Neuronal stem cell (in vitro differentiated cells): Measurements from ENCODE around the gene TDRD9. TPM values are rescaled to one million over a fixed set of nuclear protein-coding genes. Genes with fewer than 3 reads are reported as not detected.

ENCODE experiments used
- DNase-seq: peaks from one replicate; pipeline ENCODE4 v3.0.0-alpha.2; 2013; ENCODE audit warnings: low spot score
- H2AFZ ChIP-seq: one replicate; pipeline ENCODE4 v1.6.1; 2013; ENCODE audit warnings: mild to moderate bottlenecking, low read length, inconsistent platforms
- H2AK5ac ChIP-seq: 2 replicates; pipeline ENCODE4 v1.6.1; 2013; ENCODE audit warnings: low read depth, mild to moderate bottlenecking, inconsistent platforms, low read length, moderate library complexity, mixed read lengths
- H2BK120ac ChIP-seq: 2 replicates; pipeline ENCODE4 v1.6.1; 2013; ENCODE audit warnings: low read depth, mild to moderate bottlenecking, inconsistent platforms, low read length, moderate library complexity, mixed read lengths
- H2BK12ac ChIP-seq: one replicate; pipeline ENCODE4 v1.6.1; 2013; ENCODE audit warnings: low read length, inconsistent platforms
- H2BK15ac ChIP-seq: 2 replicates; pipeline ENCODE4 v1.6.1; 2013; ENCODE audit warnings: mild to moderate bottlenecking, low read length, inconsistent platforms, mixed read lengths
- H2BK5ac ChIP-seq: one replicate; pipeline ENCODE4 v1.6.1; 2013; ENCODE audit warnings: inconsistent platforms, mild to moderate bottlenecking, low read length, moderate library complexity
- H3K14ac ChIP-seq: one replicate; pipeline ENCODE4 v1.6.1; 2013; ENCODE audit warnings: low read length, inconsistent platforms
- H3K18ac ChIP-seq: 2 replicates; pipeline ENCODE4 v1.6.1; 2013; ENCODE audit warnings: low read length, inconsistent platforms
- H3K23ac ChIP-seq: 2 replicates; pipeline ENCODE4 v1.6.1; 2013; ENCODE audit warnings: low read depth, mild to moderate bottlenecking, mixed read lengths, low read length, inconsistent platforms; ENCODE audit not compliant: poor library complexity
- H3K27ac ChIP-seq: replicated peaks from 3 replicates; pipeline ENCODE4 v1.5.1; 2013; ENCODE audit warnings: low read length, inconsistent platforms
- H3K27me3 ChIP-seq, 3 experiments: 2 replicates each; pipeline ENCODE4 v1.6.1; 2013; ENCODE audit warnings: low read length in 3 of 3, mild to moderate bottlenecking in 2 of 3, inconsistent platforms in 1 of 3, low read depth in 1 of 3, mixed read lengths in 1 of 3, moderate library complexity in 1 of 3; ENCODE audit not compliant: control insufficient read depth in 3 of 3, insufficient read depth in 3 of 3
- H3K36me3 ChIP-seq, 2 donors: replicated peaks in 1 of 2; 2 replicates each; pipeline ENCODE4 v1.6.1; 2013; ENCODE audit warnings: low read length in 2 of 2; ENCODE audit not compliant: control insufficient read depth in 2 of 2, insufficient read depth in 2 of 2
- H3K4ac ChIP-seq: 2 replicates; pipeline ENCODE4 v1.6.1; 2013; ENCODE audit warnings: inconsistent platforms, mild to moderate bottlenecking, low read length, moderate library complexity
- H3K4me1 ChIP-seq, 2 donors: 1 replicate in 1 of 2; 2 replicates in 1 of 2; pipeline ENCODE4 v1.6.1; 2013; ENCODE audit warnings: low read length in 2 of 2, low read depth in 1 of 2; ENCODE audit not compliant: control insufficient read depth in 2 of 2, insufficient read depth in 1 of 2
- H3K4me2 ChIP-seq: one replicate; pipeline ENCODE4 v1.6.1; 2013; ENCODE audit warnings: mild to moderate bottlenecking, low read length, inconsistent platforms; ENCODE audit not compliant: insufficient read depth, poor library complexity, severe bottlenecking
- H3K4me3 ChIP-seq, 2 donors: 2 replicates each; pipeline ENCODE4 v1.5.1; 2013; ENCODE audit warnings: low read length in 2 of 2, mild to moderate bottlenecking in 2 of 2, inconsistent platforms in 1 of 2, moderate library complexity in 1 of 2
- H3K79me1 ChIP-seq: one replicate; pipeline ENCODE4 v1.6.1; 2013; ENCODE audit warnings: low read depth, mild to moderate bottlenecking, inconsistent platforms, low read length, moderate library complexity
- H3K9ac ChIP-seq: one replicate; pipeline ENCODE4 v1.6.1; 2013; ENCODE audit warnings: mild to moderate bottlenecking, low read depth, low read length, inconsistent platforms; ENCODE audit not compliant: poor library complexity
- H3K9me3 ChIP-seq, 2 donors: replicated peaks in 1 of 2; 2 replicates each; pipeline versions ENCODE3 to v1.6.1; 2013; ENCODE audit warnings: low read length in 2 of 2, mild to moderate bottlenecking in 2 of 2, inconsistent platforms in 1 of 2, low read depth in 1 of 2, mixed read lengths in 1 of 2, moderate library complexity in 1 of 2; ENCODE audit not compliant: control insufficient read depth in 2 of 2, insufficient read depth in 1 of 2
- H4K8ac ChIP-seq: one replicate; pipeline ENCODE4 v1.6.1; 2013; ENCODE audit warnings: low read depth, mild to moderate bottlenecking, inconsistent platforms, low read length, moderate library complexity
- H4K91ac ChIP-seq: one replicate; pipeline ENCODE4 v1.6.1; 2013; ENCODE audit warnings: low read length, low read depth, mild to moderate bottlenecking, inconsistent platforms; ENCODE audit not compliant: poor library complexity
- WGBS, 2 donors: extraction: QIAGEN DNeasy Blood & Tissue Kit; methylation state at CpG; one replicate each; pipeline ENCODE4 v1.1.7; 2013; ENCODE audit warnings: missing lambda C conversion rate in 2 of 2, mixed read lengths in 1 of 2; ENCODE audit not compliant: insufficient read length in 2 of 2, insufficient replicate concordance in 1 of 2; ENCODE audit errors: extremely low coverage in 2 of 2; 5-methylcytosine and 5-hydroxymethylcytosine counted together
- polyA plus RNA-seq, 2 experiments: library from polyadenylated mRNA; stranded (reverse); fragments of 200-250 nt; gene quantifications; one replicate each; pipeline ENCODE4 v1.2.3, GENCODE V29; 2013

TDRD9 gene, protein sequence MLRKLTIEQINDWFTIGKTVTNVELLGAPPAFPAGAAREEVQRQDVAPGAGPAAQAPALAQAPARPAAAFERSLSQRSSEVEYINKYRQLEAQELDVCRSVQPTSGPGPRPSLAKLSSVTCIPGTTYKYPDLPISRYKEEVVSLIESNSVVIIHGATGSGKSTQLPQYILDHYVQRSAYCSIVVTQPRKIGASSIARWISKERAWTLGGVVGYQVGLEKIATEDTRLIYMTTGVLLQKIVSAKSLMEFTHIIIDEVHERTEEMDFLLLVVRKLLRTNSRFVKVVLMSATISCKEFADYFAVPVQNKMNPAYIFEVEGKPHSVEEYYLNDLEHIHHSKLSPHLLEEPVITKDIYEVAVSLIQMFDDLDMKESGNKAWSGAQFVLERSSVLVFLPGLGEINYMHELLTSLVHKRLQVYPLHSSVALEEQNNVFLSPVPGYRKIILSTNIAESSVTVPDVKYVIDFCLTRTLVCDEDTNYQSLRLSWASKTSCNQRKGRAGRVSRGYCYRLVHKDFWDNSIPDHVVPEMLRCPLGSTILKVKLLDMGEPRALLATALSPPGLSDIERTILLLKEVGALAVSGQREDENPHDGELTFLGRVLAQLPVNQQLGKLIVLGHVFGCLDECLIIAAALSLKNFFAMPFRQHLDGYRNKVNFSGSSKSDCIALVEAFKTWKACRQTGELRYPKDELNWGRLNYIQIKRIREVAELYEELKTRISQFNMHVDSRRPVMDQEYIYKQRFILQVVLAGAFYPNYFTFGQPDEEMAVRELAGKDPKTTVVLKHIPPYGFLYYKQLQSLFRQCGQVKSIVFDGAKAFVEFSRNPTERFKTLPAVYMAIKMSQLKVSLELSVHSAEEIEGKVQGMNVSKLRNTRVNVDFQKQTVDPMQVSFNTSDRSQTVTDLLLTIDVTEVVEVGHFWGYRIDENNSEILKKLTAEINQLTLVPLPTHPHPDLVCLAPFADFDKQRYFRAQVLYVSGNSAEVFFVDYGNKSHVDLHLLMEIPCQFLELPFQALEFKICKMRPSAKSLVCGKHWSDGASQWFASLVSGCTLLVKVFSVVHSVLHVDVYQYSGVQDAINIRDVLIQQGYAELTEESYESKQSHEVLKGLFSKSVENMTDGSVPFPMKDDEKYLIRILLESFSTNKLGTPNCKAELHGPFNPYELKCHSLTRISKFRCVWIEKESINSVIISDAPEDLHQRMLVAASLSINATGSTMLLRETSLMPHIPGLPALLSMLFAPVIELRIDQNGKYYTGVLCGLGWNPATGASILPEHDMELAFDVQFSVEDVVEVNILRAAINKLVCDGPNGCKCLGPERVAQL (N-terminal part only)
- polyA plus RNA-seq (2013, experiment 1 of 2) = not detected
- polyA plus RNA-seq (2013, experiment 2 of 2) = not detected

DNA sequence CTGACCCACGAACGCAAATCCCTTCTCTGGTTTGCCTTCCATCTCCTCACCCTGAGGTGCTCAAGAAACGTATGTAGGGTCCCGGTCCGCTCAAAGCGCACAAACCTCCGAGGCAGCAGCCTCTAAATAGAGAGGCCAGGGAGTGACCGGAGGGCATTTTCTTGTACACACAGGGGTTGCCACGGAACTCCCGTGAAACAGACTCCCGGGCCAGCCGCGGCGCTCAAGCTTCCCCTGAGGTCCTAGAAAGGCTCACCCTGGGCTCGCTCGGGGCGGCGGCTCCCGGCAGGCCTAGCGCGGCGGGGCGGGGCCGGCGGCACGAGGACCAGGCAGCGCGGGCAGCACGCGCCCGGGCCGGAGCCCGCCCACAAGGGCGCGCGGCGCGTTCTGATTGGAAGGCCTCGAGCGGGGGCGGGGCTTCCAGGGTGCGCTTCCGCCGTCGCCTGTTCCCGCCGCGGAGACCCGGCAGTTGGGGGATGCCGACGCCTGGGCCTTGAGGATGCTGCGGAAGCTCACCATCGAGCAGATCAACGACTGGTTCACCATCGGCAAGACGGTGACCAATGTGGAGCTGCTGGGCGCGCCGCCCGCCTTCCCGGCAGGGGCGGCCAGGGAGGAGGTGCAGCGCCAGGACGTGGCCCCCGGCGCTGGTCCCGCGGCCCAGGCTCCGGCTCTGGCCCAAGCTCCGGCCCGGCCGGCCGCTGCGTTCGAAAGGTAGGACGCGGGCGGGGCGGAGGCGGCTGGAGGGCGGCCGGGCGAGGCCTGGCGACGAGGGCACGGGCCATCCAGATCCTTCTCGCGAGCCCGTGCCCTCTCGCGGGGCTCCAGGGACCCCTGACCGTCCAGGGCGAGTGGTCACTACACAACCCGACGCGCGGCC lies at the start of gene TDRD9:
Gene TDRD9, plus strand, starts transcription at position 446 of the 880 bp plus-strand sequence. Its CDS starts 54 bp downstream, at position 500.
- Histone ChIP-seq H2AFZ (no peak within 1 kb of the TSS), H3K4me1 (no peaks in the 10 kb centered on the region), H3K4ac (peak within 1 kb of the TSS; percentile 41), H3K27me3 (peaks cover 0 to 14% (median 0%) of the 10 kb centered on the region in 3 experiments), H3K9me3 (no peaks in the 10 kb centered on the region), H3K27ac (no peak within 1 kb of the TSS), H3K36me3 (no peaks in the 10 kb centered on the region), H2BK120ac (no peak within 1 kb of the TSS), H3K4me2 (no peak within 1 kb of the TSS), H4K8ac (no peak within 1 kb of the TSS), H3K18ac (peak within 1 kb of the TSS; percentile 51), H2BK5ac (no peak within 1 kb of the TSS), H2BK12ac (peak within 1 kb of the TSS; percentile 78), H3K4me3 (no peak within 1 kb of the TSS), H3K23ac (no peak within 1 kb of the TSS), H3K9ac (peak within 1 kb of the TSS; percentile 37), H3K14ac (peak within 1 kb of the TSS; percentile 3), H2AK5ac (peak within 1 kb of the TSS; percentile 94), H4K91ac (no peak within 1 kb of the TSS), H3K79me1 (no peaks in the 10 kb centered on the region), H2BK15ac (no peak within 1 kb of the TSS)
- WGBS, 2 donors = no CpG with 5 or more reads among the region's 97 CpGs
- DNase-seq = no peak

DNA sequence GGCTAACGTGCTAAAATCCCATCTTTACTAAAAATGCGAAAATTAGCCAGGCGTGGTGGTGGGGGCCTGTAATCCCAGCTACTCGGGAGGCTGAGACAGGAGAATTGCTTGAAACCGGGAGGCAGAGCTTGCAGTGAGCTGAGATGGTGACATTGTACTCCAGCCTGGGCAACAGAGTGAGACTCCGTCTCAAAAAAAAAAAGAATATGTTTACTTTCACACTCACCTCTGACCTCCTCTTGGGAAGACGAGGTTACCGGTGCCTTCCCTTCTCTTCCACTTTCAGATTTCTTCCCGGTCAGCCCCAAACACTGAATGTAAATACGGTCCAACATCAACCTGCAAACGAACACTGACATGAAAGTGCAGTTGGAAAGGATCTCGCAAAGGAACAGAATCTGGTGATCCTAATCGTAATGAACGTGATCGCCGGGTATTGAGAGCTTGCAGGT lies 49.1 kb upstream of the TDRD9 start:
- WGBS, 2 donors = no CpG with 5 or more reads among the region's 16 CpGs
- H3K27ac ChIP-seq = no peak overlapping the region
- H3K27me3 ChIP-seq = peaks cover 0 to 35% (median 0%) of the 10 kb centered on the region in 3 experiments
- H3K14ac ChIP-seq = no peak overlapping the region
- no peak overlapping the region for H3K4ac ChIP-seq
- no peak overlapping the region for H4K91ac ChIP-seq
- DNase-seq = no peak
- H3K4me2 ChIP-seq = no peak overlapping the region
- H3K79me1 ChIP-seq = no peaks in the 10 kb centered on the region
- peaks cover 11 to 17% of the 10 kb centered on the region in 2 donors for H3K4me1 ChIP-seq
- H2AK5ac ChIP-seq = no peak overlapping the region
- H2BK15ac ChIP-seq = no peak overlapping the region
- no peak overlapping the region for H3K9ac ChIP-seq
- no peak overlapping the region for H4K8ac ChIP-seq
- no peaks in the 10 kb centered on the region for H3K36me3 ChIP-seq
- H2BK120ac ChIP-seq = no peak overlapping the region
- H3K18ac ChIP-seq = no peak overlapping the region
- no peak overlapping the region for H3K4me3 ChIP-seq
- H3K9me3 ChIP-seq = peaks cover 0 to 3% of the 10 kb centered on the region in 2 donors
- no peak overlapping the region for H2AFZ ChIP-seq
- no peak overlapping the region for H2BK5ac ChIP-seq
- H2BK12ac ChIP-seq = no peak overlapping the region
- H3K23ac ChIP-seq = no peak overlapping the region

DNA sequence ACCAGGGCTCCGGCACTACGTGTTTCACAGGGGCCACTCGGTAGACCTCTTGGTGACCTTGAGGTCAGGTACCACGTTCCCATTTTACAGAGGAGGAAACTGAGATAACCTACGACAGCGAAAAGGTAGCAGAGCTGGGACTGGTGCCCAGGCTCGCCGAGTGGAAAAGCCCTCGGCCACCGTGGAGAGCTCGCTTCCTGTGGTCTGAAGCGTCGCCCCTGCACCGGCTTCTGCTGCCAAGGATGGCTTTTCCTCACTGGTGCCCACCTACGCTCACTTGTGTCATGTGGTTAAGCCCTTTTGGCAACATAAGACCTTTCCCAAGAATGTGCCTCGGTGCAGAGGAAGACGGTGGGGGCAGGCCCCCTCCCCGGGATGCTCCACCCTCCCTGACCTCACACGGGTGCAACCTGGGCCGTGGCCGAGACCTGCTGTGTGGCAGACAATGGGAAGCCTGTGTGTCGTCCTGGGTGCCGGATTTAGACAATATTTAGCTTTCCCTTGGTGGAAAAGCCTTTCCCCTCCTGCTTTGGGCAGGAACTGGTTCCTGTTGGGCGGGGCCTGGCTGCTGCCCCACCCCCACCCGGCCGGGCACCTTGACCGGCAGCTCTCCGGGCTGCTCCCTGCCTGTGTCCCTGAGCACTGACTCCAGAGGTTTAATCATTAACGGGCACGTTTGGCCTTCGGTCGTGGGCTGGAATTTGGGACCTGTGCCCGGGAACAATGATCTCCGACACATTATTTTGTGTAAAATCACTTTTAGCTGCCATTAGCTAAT lies 48.5 kb upstream of the TDRD9 start:
- no peak overlapping the region for H3K27ac ChIP-seq
- H3K4ac ChIP-seq = no peak overlapping the region
- H3K79me1 ChIP-seq = no peaks in the 10 kb centered on the region
- peak overlapping the region; percentile 42 for H2AFZ ChIP-seq
- no peak overlapping the region for H4K91ac ChIP-seq
- H2BK5ac ChIP-seq = no peak overlapping the region
- H3K27me3 ChIP-seq = peaks cover 0 to 40% (median 0%) of the 10 kb centered on the region in 3 experiments
- peak overlapping the region; percentile 58 for H3K23ac ChIP-seq
- no peak overlapping the region for H2BK12ac ChIP-seq
- peaks cover 11 to 17% of the 10 kb centered on the region in 2 donors for H3K4me1 ChIP-seq
- no peak overlapping the region for H3K9ac ChIP-seq
- H3K18ac ChIP-seq = peak overlapping the region; percentile 11
- no CpG with 5 or more reads among the region's 34 CpGs for WGBS, 2 donors
- H2BK120ac ChIP-seq = no peak overlapping the region
- H3K4me2 ChIP-seq = no peak overlapping the region
- peaks cover 0 to 3% of the 10 kb centered on the region in 2 donors for H3K9me3 ChIP-seq
- peak overlapping the region; percentile 68 for H4K8ac ChIP-seq
- H3K4me3 ChIP-seq = no peak overlapping the region
- DNase-seq = no peak
- H3K36me3 ChIP-seq = no peaks in the 10 kb centered on the region
- H2BK15ac ChIP-seq = no peak overlapping the region
- H3K14ac ChIP-seq = peak overlapping the region; percentile 17
- peak overlapping the region; percentile 5 for H2AK5ac ChIP-seq
